ENCODE measurements around the gene ADD2.

The ADD2 gene

GRCh38 chr2:70633508-70633907, 134.5 kb downstream of the ADD2 start:
- TF ChIP-seq GATA3 (IDR thresholded peaks at IDR 0.05; ENCODE audit: low read depth, low read length) (no peak), GATA2 (IDR thresholded peaks at IDR 0.05; ENCODE audit: low read depth, low read length) (no peak)

GRCh38 chr2:70632966-70633365, 135.0 kb downstream of the ADD2 start:
- TF ChIP-seq GATA2 (IDR thresholded peaks at IDR 0.05; ENCODE audit: low read depth, low read length) (no peak), GATA3 (IDR thresholded peaks at IDR 0.05; ENCODE audit: low read depth, low read length) (no peak)

- no peak for TF ChIP-seq GATA3 (IDR thresholded peaks at IDR 0.05; ENCODE audit: low read depth, low read length)
- TF ChIP-seq GATA2 (IDR thresholded peaks at IDR 0.05; ENCODE audit: low read depth, low read length): no peak
Measured at GRCh38 chr2:70632388-70632787, 135.6 kb downstream of the ADD2 start.

GRCh38 chr2:70630761-70631160, 137.2 kb downstream of the ADD2 start:
- TF ChIP-seq GATA2 (IDR thresholded peaks at IDR 0.05; ENCODE audit: low read depth, low read length): no peak
- TF ChIP-seq GATA3 (IDR thresholded peaks at IDR 0.05; ENCODE audit: low read depth, low read length): no peak

GRCh38 chr2:70627211-70627898, 140.6 kb downstream of the ADD2 start:
- TF ChIP-seq GATA3 (IDR thresholded peaks at IDR 0.05; ENCODE audit: low read depth, low read length): no peak
- no peak for TF ChIP-seq GATA2 (IDR thresholded peaks at IDR 0.05; ENCODE audit: low read depth, low read length)

GRCh38 chr2:70626254-70626990, 141.6 kb downstream of the ADD2 start:
- no peak for TF ChIP-seq GATA3 (IDR thresholded peaks at IDR 0.05; ENCODE audit: low read depth, low read length)
- TF ChIP-seq GATA2 (IDR thresholded peaks at IDR 0.05; ENCODE audit: low read depth, low read length): no peak

GRCh38 chr2:70620020-70620419, 148.0 kb downstream of the ADD2 start:
- no peak for TF ChIP-seq GATA3 (IDR thresholded peaks at IDR 0.05; ENCODE audit: low read depth, low read length)
- no peak for TF ChIP-seq GATA2 (IDR thresholded peaks at IDR 0.05; ENCODE audit: low read depth, low read length)

GRCh38 chr2:70619167-70619566, 148.8 kb downstream of the ADD2 start:
- TF ChIP-seq GATA2 (IDR thresholded peaks at IDR 0.05; ENCODE audit: low read depth, low read length): no peak
- TF ChIP-seq GATA3 (IDR thresholded peaks at IDR 0.05; ENCODE audit: low read depth, low read length): no peak

- TF ChIP-seq GATA3 (IDR thresholded peaks at IDR 0.05; ENCODE audit: low read depth, low read length) (no peak), GATA2 (IDR thresholded peaks at IDR 0.05; ENCODE audit: low read depth, low read length) (no peak)
Measured at GRCh38 chr2:70616168-70616694, 151.8 kb downstream of the ADD2 start.

GRCh38 chr2:70615222-70615621, 152.8 kb downstream of the ADD2 start:
- TF ChIP-seq GATA3 (IDR thresholded peaks at IDR 0.05; ENCODE audit: low read depth, low read length) (no peak), GATA2 (IDR thresholded peaks at IDR 0.05; ENCODE audit: low read depth, low read length) (no peak)

GRCh38 chr2:70613521-70613920, 154.5 kb downstream of the ADD2 start:
- TF ChIP-seq GATA2 (IDR thresholded peaks at IDR 0.05; ENCODE audit: low read depth, low read length) (no peak), GATA3 (IDR thresholded peaks at IDR 0.05; ENCODE audit: low read depth, low read length) (no peak)

GRCh38 chr2:70612574-70612973, 155.4 kb downstream of the ADD2 start:
- TF ChIP-seq GATA2 (IDR thresholded peaks at IDR 0.05; ENCODE audit: low read depth, low read length): no peak
- no peak for TF ChIP-seq GATA3 (IDR thresholded peaks at IDR 0.05; ENCODE audit: low read depth, low read length)

- TF ChIP-seq GATA3 (IDR thresholded peaks at IDR 0.05; ENCODE audit: low read depth, low read length) (no peak), GATA2 (IDR thresholded peaks at IDR 0.05; ENCODE audit: low read depth, low read length) (no peak)
Measured at GRCh38 chr2:70608373-70608772, 159.6 kb downstream of the ADD2 start.

GRCh38 chr2:70607121-70607561, 160.9 kb downstream of the ADD2 start:
- TF ChIP-seq GATA2 (IDR thresholded peaks at IDR 0.05; ENCODE audit: low read depth, low read length) (no peak), GATA3 (IDR thresholded peaks at IDR 0.05; ENCODE audit: low read depth, low read length) (no peak)
